GM21526 (cell line): ENCODE results near the gene CCRL2.

Experiments
- ATAC-seq: cut with Tn5 transposase; IDR thresholded peaks from one replicate; pipeline ENCODE4 v1.9.1; 2021; ENCODE audit warnings: moderate library complexity; ENCODE audit not compliant: unreplicated experiment, low FRiP score

The CCRL2 gene, protein sequence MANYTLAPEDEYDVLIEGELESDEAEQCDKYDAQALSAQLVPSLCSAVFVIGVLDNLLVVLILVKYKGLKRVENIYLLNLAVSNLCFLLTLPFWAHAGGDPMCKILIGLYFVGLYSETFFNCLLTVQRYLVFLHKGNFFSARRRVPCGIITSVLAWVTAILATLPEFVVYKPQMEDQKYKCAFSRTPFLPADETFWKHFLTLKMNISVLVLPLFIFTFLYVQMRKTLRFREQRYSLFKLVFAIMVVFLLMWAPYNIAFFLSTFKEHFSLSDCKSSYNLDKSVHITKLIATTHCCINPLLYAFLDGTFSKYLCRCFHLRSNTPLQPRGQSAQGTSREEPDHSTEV

DNA sequence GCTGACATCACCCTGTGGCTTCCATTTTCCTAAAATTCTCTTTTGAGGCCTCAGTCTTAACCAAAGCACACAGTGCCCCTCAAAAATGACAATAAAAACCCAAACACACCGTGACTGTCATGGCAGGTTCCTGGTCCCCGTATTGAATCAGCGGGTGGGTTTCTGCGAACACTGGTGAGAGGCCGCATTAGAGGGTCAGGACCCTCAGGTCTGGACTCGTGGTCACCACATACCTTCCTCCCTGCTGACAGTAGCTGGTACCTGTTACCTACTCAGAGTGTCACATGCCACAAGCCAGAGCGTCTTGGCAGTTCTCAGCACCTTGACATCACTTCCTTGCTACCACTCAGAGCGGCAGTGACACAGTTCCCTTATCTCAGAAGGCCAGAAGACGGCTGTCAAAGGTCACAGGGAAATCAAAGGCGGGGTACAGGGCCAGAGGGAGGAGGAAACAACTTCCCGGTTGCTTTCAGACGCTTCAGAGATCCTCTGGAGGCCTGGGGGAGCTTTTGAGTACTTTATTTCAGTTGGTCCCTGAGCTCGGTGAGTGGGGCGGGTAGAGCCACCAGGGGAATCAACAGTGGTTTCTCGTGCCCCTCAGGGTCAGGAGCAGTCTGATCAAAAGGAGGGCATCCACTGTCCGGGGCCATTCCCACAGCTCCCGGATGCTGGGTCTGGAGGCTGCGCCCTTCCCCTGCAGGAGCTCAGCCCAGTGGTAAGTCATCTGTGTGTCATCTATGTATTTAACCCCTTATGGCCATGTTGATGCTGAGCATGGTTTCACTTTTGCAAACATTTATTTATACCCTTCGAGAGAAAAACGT lies at the start of gene CCRL2, which contains the start of gene CCR5AS:
Gene CCRL2 (plus strand): TSS at position 472 of the 824 bp plus-strand sequence. CDS start 821 bp downstream, outside the sequence.
Gene CCR5AS (minus strand): TSS at position 279 of the 824 bp plus-strand sequence.
- ATAC-seq, result no peak

DNA sequence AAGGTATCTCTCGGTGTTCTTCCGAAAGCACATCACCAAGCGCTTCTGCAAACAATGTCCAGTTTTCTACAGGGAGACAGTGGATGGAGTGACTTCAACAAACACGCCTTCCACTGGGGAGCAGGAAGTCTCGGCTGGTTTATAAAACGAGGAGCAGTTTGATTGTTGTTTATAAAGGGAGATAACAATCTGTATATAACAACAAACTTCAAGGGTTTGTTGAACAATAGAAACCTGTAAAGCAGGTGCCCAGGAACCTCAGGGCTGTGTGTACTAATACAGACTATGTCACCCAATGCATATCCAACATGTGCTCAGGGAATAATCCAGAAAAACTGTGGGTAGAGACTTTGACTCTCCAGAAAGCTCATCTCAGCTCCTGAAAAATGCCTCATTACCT lies 48.6 kb upstream of the CCRL2 start:
- ATAC-seq, result no peak

DNA sequence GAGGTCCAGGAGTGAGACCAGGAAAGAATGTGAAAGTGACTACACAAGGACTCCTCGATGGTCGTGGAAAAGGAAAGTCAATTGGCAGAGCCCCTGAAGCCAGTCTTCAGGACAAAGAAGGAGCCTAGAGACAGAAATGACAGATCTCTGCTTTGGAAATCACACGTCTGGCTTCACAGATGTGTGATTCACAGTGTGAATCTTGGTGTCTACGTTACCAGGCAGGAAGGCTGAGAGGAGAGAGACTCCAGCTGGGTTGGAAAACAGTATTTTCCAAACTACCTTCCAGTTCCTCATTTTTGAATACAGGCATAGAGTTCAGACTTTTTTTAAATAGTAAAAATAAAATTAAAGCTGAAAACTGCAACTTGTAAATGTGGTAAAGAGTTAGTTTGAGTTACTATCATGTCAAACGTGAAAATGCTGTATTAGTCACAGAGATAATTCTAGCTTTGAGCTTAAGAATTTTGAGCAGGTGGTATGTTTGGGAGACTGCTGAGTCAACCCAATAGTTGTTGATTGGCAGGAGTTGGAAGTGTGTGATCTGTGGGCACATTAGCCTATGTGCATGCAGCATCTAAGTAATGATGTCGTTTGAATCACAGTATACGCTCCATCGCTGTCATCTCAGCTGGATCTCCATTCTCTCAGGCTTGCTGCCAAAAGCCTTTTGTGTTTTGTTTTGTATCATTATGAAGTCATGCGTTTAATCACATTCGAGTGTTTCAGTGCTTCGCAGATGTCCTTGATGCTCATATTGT lies 47.1 kb upstream of the CCRL2 start:
- no peak for ATAC-seq

DNA sequence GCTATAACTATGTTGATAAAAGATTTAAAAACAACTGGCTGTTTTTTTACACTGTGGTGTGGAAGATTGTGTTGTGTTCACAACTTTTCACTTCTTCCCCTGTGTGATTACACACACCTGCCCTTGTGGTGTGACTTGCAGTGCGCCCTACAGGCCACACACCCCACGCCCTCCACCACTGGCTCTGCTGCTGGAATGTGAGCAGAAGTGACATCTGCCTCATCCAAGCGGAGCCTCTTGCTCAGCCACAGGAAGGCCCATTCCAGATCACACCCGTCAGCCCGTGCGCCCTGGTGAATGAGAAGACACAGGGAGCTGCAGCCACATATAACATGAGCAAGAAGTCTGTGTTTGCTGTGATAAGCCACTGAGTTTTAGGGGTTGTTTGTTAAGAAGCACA lies 46.2 kb upstream of the CCRL2 start:
- no peak for ATAC-seq

DNA sequence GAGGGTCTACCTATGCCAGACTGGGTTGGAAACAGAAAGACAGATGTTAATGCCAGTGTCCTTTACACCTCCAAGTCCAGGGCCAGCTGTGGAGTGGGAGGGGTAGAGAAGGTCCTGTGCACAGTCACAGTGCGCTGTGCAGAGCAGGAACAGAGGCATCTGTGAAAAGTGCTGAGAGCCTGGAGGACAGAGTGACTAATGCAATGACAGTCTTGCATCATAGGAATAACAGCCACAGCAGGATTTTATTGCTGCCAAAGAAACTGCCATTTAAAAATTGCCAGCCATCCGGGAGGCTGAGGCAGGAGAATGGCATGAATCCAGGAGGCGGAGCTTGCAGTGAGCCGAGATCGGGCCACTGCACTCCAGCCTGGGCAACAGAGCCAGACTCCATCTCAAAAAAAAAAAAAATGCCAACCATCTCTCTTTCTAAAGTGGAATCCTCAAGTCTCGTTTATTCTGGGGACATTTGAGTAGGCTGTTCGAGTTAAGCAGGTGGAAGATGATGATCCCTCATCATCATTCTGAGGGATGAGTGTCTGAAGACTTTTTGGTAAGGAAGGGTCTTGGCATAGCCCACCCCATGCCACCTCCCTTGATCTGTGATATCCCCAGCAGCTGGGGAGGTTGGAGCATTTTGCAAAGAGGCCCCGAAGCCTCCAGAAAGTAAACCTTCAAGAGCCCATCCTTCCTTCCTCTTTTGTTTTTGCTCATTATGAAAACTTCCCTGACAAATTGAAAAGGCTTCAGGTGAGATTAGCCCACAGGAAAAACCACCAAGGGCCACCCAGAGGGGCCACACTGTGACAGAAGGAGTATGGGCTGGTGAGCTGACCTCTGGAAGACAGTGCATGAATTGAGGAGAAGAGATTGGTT lies 45.4 kb upstream of the CCRL2 start:
- ATAC-seq, result no peak

DNA sequence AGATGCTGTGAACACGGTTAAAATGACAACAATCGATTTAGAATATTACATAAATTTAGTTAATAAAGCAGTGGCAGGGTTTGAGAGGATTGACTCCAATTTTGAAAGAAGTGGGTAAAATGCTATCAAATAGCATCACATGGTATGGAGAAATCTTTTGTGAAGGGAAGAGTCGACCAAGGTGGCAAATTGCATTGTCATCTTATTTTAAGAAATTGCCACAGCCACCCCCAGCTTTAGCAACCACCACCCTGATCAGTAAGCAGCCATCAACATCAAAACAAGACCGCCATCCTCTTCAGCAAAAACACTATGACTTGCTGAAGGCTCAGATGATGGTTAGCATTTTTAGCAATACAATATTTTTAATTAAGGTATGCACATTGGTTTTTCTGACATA lies 42.0 kb upstream of the CCRL2 start:
- no peak for ATAC-seq

DNA sequence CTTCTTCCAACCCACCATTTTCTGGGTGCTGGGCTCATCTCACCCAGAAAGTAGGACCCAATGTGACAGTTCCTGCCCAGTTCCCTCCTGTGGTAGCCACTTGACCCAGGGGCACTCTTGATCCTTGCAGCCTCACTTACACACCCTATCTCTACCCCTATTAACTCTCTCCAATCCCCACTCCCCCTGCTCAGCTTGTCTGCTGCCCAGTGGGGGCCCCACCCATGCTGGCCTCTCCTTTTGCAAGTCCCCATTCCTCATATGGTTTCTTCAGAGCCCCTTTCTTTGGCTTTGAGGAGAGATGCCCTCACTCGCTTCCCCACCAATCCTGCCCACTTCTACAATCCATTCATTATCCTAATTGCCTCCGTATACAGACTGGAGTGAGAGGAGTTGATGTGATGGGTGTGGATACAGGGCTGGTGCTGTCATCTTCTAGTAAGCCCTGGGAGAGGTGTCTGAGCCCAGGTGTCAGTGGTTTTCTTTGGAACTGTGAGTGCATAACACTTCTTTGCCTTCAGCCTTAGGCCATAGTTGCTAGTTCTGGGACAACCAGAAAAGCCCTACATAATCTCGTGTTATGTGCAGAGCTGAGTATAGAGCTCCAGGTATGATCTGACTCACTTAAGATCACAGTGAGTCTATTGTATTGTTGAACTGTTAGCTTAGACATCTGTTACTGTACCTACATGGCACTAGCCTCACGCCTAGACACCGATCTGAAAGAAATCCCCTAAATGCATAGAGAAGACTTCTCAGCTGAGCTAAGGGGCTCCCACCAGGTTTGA lies 41.1 kb upstream of the CCRL2 start:
- ATAC-seq, result no peak

DNA sequence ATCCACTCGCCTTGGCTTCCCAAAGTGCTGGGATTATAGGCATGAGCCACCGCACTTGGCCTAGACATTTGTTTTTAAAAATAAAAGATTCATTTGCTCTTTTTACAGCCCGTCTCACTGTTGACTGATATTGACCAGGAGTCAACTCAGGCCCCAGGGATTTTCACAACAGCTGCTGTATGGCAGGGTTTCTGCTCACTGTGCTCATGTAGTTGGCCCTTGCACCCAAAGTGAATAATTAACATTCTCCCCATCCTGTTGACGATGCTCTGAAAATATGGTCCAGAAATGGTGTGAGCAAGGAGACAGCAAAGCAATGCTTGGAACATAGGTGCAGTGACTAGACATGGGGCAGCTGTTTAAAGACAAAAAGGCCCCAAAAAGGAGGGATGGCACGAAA lies 39.2 kb upstream of the CCRL2 start:
- ATAC-seq, result no peak

DNA sequence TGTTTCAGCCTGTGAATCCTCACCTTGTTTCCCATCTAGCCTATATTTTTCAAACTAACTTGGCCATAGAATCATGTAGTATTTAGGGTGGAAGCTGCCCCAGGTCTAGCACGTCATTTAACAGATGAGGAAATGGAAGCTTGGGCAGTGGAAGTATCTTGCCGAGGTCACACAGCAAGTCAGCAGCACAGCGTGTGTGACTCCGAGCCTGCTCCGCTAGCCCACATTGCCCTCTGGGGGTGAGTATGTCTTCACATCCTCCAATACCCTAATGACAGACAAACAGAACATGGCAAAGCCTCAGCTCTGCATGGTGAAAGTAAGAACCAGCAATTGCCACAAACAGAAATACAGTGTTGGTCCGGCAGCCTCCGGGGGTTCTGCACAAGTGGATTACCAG lies 38.5 kb upstream of the CCRL2 start:
- peak; percentile 47 for ATAC-seq

DNA sequence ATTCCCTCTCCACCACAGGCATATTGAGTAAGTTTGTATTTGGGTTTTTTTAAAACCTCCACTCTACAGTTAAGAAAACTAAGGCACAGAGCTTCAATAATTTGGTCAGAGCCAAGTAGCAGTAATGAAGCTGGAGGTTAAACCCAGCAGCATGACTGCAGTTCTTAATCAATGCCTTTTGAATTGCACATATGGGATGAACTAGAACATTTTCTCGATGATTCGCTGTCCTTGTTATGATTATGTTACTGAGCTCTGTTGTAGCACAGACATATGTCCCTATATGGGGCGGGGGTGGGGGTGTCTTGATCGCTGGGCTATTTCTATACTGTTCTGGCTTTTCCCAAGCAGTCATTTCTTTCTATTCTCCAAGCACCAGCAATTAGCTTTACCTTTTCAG lies 37.9 kb upstream of the CCRL2 start:
- ATAC-seq, result no peak

DNA sequence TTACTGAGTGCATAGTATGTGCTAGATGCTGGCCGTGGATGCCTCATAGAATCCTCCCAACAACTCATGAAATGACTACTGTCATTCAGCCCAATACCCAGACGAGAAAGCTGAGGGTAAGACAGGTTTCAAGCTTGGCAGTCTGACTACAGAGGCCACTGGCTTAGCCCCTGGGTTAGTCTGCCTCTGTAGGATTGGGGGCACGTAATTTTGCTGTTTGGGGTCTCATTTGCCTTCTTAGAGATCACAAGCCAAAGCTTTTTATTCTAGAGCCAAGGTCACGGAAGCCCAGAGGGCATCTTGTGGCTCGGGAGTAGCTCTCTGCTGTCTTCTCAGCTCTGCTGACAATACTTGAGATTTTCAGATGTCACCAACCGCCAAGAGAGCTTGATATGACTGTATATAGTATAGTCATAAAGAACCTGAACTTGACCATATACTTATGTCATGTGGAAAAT lies 37.4 kb upstream of the CCRL2 start:
- no peak for ATAC-seq

DNA sequence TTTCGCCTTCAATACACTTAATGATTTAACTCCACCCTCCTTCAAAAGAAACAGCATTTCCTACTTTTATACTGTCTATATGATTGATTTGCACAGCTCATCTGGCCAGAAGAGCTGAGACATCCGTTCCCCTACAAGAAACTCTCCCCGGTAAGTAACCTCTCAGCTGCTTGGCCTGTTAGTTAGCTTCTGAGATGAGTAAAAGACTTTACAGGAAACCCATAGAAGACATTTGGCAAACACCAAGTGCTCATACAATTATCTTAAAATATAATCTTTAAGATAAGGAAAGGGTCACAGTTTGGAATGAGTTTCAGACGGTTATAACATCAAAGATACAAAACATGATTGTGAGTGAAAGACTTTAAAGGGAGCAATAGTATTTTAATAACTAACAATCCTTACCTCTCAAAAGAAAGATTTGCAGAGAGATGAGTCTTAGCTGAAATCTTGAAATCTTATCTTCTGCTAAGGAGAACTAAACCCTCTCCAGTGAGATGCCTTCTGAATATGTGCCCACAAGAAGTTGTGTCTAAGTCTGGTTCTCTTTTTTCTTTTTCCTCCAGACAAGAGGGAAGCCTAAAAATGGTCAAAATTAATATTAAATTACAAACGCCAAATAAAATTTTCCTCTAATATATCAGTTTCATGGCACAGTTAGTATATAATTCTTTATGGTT lies 36.1 kb upstream of the CCRL2 start, which contains the start of gene CCR5:
Gene CCR5 (plus strand): TSS at position 108 of the 680 bp plus-strand sequence. CDS start 1,957 bp downstream, outside the sequence.
- no peak for ATAC-seq

DNA sequence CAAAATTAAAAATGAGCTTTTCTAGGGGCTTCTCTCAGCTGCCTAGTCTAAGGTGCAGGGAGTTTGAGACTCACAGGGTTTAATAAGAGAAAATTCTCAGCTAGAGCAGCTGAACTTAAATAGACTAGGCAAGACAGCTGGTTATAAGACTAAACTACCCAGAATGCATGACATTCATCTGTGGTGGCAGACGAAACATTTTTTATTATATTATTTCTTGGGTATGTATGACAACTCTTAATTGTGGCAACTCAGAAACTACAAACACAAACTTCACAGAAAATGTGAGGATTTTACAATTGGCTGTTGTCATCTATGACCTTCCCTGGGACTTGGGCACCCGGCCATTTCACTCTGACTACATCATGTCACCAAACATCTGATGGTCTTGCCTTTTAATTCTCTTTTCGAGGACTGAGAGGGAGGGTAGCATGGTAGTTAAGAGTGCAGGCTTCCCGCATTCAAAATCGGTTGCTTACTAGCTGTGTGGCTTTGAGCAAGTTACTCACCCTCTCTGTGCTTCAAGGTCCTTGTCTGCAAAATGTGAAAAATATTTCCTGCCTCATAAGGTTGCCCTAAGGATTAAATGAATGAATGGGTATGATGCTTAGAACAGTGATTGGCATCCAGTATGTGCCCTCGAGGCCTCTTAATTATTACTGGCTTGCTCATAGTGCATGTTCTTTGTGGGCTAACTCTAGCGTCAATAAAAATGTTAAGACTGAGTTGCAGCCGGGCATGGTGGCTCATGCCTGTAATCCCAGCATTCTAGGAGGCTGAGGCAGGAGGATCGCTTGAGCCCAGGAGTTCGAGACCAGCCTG lies 35.3 kb upstream of the CCRL2 start:
- no peak for ATAC-seq

DNA sequence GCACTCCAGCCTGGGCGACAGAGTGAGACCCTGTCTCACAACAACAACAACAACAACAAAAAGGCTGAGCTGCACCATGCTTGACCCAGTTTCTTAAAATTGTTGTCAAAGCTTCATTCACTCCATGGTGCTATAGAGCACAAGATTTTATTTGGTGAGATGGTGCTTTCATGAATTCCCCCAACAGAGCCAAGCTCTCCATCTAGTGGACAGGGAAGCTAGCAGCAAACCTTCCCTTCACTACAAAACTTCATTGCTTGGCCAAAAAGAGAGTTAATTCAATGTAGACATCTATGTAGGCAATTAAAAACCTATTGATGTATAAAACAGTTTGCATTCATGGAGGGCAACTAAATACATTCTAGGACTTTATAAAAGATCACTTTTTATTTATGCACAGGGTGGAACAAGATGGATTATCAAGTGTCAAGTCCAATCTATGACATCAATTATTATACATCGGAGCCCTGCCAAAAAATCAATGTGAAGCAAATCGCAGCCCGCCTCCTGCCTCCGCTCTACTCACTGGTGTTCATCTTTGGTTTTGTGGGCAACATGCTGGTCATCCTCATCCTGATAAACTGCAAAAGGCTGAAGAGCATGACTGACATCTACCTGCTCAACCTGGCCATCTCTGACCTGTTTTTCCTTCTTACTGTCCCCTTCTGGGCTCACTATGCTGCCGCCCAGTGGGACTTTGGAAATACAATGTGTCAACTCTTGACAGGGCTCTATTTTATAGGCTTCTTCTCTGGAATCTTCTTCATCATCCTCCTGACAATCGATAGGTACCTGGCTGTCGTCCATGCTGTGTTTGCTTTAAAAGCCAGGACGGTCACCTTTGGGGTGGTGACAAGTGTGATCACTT lies 34.3 kb upstream of the CCRL2 start:
- no peak for ATAC-seq

DNA sequence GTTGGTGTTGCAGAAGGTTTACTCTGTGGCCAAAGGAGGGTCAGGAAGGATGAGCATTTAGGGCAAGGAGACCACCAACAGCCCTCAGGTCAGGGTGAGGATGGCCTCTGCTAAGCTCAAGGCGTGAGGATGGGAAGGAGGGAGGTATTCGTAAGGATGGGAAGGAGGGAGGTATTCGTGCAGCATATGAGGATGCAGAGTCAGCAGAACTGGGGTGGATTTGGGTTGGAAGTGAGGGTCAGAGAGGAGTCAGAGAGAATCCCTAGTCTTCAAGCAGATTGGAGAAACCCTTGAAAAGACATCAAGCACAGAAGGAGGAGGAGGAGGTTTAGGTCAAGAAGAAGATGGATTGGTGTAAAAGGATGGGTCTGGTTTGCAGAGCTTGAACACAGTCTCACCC lies 32.3 kb upstream of the CCRL2 start:
- no peak for ATAC-seq

DNA sequence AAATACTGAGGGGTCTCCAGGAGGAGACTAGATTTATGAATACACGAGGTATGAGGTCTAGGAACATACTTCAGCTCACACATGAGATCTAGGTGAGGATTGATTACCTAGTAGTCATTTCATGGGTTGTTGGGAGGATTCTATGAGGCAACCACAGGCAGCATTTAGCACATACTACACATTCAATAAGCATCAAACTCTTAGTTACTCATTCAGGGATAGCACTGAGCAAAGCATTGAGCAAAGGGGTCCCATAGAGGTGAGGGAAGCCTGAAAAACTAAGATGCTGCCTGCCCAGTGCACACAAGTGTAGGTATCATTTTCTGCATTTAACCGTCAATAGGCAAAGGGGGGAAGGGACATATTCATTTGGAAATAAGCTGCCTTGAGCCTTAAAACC lies 31.8 kb upstream of the CCRL2 start:
- no peak for ATAC-seq

DNA sequence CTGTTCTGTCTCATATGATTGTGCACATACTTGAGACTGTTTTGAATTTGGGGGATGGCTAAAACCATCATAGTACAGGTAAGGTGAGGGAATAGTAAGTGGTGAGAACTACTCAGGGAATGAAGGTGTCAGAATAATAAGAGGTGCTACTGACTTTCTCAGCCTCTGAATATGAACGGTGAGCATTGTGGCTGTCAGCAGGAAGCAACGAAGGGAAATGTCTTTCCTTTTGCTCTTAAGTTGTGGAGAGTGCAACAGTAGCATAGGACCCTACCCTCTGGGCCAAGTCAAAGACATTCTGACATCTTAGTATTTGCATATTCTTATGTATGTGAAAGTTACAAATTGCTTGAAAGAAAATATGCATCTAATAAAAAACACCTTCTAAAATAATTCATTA lies 31.2 kb upstream of the CCRL2 start:
- ATAC-seq, result no peak
